ENCODE measurements around the gene CERS2.

DNA sequence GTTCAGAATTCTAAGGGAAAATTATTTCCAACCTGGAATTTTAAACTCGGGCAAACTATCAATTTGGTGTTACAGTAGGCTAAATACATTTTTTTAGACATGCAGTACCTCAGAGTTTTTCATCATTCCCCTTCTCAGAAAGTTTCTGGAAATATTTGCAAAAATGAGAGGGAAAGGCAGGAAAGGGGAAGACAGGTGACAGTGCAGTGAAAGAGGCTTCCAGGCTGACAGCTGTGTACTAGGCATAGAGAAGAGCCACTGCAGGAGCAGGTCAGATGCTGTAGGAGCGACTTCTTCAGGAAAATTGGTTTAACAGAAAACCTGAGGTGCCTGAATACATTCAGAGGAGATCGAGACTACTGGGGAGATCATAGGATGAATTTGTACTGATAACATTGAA is 19.9 kb downstream of the CERS2 start:
- no peak for TF ChIP-seq SUZ12 (IDR thresholded peaks at IDR 0.05; ENCODE audit: unreplicated experiment)
- TF ChIP-seq, protein P1, sequence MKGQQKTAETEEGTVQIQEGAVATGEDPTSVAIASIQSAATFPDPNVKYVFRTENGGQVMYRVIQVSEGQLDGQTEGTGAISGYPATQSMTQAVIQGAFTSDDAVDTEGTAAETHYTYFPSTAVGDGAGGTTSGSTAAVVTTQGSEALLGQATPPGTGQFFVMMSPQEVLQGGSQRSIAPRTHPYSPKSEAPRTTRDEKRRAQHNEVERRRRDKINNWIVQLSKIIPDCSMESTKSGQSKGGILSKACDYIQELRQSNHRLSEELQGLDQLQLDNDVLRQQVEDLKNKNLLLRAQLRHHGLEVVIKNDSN (IDR thresholded peaks at IDR 0.05; ENCODE audit: borderline replicate concordance, extremely low read length, insufficient read depth, low read depth, low read length): no peak
- TF ChIP-seq, protein P2, sequence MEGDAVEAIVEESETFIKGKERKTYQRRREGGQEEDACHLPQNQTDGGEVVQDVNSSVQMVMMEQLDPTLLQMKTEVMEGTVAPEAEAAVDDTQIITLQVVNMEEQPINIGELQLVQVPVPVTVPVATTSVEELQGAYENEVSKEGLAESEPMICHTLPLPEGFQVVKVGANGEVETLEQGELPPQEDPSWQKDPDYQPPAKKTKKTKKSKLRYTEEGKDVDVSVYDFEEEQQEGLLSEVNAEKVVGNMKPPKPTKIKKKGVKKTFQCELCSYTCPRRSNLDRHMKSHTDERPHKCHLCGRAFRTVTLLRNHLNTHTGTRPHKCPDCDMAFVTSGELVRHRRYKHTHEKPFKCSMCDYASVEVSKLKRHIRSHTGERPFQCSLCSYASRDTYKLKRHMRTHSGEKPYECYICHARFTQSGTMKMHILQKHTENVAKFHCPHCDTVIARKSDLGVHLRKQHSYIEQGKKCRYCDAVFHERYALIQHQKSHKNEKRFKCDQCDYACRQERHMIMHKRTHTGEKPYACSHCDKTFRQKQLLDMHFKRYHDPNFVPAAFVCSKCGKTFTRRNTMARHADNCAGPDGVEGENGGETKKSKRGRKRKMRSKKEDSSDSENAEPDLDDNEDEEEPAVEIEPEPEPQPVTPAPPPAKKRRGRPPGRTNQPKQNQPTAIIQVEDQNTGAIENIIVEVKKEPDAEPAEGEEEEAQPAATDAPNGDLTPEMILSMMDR (IDR thresholded peaks at IDR 0.05 in 2 of 3, conservative IDR thresholded peaks at IDR 0.05 in 1 of 3; ENCODE audit: control insufficient read depth in 2 of 3, extremely low read depth in 1 of 3, insufficient read depth in 1 of 3, low read depth in 3 of 3, low read length in 3 of 3): no peak

Measured in GM12878 (cell line).